Mucosa of stomach (tissue), 1 donor: ENCODE data around the gene SSTR3.
"Not testable (repeated sequence)": the region's sequence is repeated elsewhere in the genome, so short reads cannot be mapped to it uniquely, and the experiment has no call there.

Experiments used
- H3K27me3 ChIP-seq: one replicate; pipeline ENCODE4 v1.7.0; 2013; ENCODE audit warnings: mild to moderate bottlenecking, low read length; ENCODE audit not compliant: control insufficient read depth, insufficient read depth
- H3K36me3 ChIP-seq: one replicate; pipeline ENCODE4 v1.7.0; 2013; ENCODE audit warnings: low read length; ENCODE audit not compliant: control insufficient read depth, insufficient read depth
- H3K4me1 ChIP-seq: one replicate; pipeline ENCODE4 v1.7.0; 2013; ENCODE audit warnings: mild to moderate bottlenecking, low read length; ENCODE audit not compliant: control insufficient read depth, insufficient read depth
- H3K4me3 ChIP-seq: one replicate; pipeline ENCODE4 v1.7.0; 2013; ENCODE audit warnings: low read length
- H3K9ac ChIP-seq: one replicate; pipeline ENCODE4 v1.7.0; 2013; ENCODE audit warnings: mild to moderate bottlenecking, low read length, moderate library complexity
- H3K9me3 ChIP-seq: one replicate; pipeline ENCODE4 v1.7.0; 2013; ENCODE audit warnings: mild to moderate bottlenecking, low read length, moderate library complexity; ENCODE audit not compliant: control insufficient read depth
- donor health status: Pancreatic carcinoma.

The SSTR3 gene

DNA sequence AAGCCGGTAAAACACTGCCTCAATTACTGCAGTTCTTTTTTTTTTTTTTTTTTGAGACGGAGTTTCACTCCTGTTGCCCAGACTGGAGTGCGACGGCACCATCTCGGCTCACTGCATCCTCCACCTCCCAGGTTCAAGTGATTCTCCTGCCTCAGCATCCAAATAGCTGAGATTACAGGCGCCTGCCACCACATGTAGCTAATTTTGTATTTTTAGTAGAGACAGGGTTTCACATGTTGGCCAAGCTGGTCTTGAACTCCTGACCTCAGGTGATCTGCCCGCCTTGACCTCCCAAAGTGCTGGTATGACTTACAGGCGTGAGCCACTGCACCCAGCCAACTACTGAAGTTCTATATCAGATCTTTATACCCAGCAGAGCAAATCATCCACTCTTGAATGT lies 39.6 kb upstream of the SSTR3 start:
- H3K36me3 ChIP-seq, H3K9me3 ChIP-seq, H3K4me1 ChIP-seq, H3K27me3 ChIP-seq, H3K4me3 ChIP-seq, H3K9ac ChIP-seq: not testable (repeated sequence)

DNA sequence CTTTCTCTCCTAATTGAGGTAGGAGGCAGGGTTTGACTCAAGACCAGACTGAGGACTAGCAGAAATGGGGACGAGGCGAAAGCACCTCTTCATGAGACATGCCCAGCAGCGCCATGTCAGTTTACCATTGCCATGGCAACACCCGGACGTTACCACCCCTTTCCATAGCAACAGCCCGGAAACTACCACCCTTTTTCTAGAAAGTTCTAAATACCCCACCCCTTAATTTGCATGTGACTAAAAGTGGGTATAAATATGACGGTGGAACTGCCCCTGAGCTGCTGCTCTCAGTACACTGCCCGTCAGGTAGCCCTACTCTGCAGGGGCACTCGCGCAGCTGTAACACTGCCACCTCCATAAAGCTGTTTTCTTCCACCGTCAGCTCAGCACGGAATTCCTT lies 37.7 kb upstream of the SSTR3 start:
- no peaks in the 10 kb centered on the region for H3K27me3 ChIP-seq
- H3K4me3 ChIP-seq: no peak overlapping the region
- no peaks in the 10 kb centered on the region for H3K9me3 ChIP-seq
- H3K36me3 ChIP-seq: no peaks in the 10 kb centered on the region
- H3K4me1 ChIP-seq: no peaks in the 10 kb centered on the region
- H3K9ac ChIP-seq: no peak overlapping the region

DNA sequence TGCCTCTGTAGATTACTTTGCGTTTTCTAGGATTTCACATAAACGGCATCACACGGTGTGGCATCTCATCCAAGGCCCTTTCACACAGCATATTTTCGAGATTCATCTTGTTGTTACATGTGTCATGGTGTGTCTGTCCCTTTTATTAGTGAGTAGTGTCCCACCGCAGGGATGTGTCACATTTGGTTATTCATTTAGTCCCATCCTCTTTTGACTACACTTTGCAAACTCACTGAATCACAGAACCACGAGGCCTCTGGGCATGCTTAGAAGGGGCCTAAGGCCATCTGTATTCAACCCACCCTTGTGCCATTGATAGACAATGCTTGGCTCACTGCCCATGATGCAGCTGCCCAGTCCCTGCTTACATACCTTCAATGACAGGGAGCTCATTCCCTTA lies 36.0 kb upstream of the SSTR3 start:
- Histone ChIP-seq H3K27me3 (peaks cover 7% of the 10 kb centered on the region), H3K9ac (no peak overlapping the region), H3K9me3 (no peaks in the 10 kb centered on the region), H3K36me3 (no peaks in the 10 kb centered on the region), H3K4me3 (no peak overlapping the region), H3K4me1 (peaks cover 12% of the 10 kb centered on the region)

DNA sequence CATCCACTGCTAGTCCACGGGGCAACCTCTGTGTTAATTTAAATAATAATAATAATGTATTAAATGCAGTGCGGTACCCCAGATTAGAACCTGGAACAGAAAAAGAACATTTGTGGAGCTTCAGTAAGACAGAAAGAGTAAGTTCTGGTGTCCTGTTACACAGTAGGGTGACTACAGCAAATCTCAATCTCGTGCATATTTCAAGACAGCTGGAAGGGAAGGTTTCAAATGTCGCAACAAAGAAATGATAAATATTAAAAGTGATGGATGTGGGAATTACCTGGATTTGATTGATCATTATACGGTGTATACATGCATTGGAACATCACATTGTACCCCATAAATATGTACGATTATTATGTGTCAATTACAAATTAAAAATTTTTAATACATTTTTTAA lies 33.5 kb upstream of the SSTR3 start:
- peaks cover 7% of the 10 kb centered on the region for H3K27me3 ChIP-seq
- no peak overlapping the region for H3K9ac ChIP-seq
- no peak overlapping the region for H3K4me3 ChIP-seq
- no peaks in the 10 kb centered on the region for H3K36me3 ChIP-seq
- no peaks in the 10 kb centered on the region for H3K9me3 ChIP-seq
- H3K4me1 ChIP-seq: peaks cover 23% of the 10 kb centered on the region

DNA sequence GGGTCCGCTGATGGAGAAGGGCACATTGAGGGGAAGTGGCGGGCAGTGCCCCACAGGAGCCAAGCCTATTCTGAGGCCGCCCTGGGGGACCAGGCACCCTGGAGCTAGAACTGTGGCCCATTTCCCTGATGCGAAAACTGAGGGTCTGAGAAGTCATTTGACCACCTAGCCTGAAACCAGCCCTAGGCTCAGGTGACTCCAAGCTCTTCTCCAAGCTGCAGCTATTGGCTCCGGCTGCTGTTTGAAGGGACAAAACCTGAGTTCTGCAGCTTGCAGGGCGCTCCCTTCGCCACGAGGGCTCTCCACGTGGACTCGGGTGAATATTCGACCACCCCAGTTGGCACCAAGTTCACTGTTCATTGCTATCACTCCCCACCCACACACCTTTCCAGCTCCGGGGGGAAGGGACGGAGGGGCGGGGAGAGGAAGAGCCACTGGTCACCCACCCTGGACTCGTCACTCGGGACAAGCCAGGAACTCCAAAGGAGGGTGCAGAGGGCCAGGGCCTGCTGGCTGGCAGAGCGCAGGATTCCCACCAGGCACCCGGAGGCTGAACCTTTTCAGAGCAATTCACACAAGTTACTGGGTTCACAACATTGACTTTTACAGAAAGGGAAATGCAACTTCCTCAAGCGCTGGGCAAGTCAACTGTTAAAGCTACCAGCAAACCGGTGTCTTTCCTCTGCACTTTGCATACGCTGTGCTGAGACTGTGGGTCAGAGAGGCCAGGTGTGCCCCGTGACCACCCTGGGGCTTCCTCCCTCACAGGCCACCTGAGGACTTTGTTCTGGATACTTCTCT lies 32.8 kb upstream of the SSTR3 start:
- H3K4me3 ChIP-seq: no peak overlapping the region
- peaks cover 23% of the 10 kb centered on the region for H3K4me1 ChIP-seq
- no peaks in the 10 kb centered on the region for H3K36me3 ChIP-seq
- peaks cover 7% of the 10 kb centered on the region for H3K27me3 ChIP-seq
- no peak overlapping the region for H3K9ac ChIP-seq
- no peaks in the 10 kb centered on the region for H3K9me3 ChIP-seq

GRCh38 chr22:37244114-37244921 lies 32.0 kb upstream of the SSTR3 start, which contains the start of gene RAC2:
RAC2 (minus strand) TSS chr22:37244269; CDS start chr22:37244148, 121 bp downstream.
- peak within 1 kb of the TSS; percentile 36 for H3K4me3 ChIP-seq
- no peaks in the 10 kb centered on the region for H3K9me3 ChIP-seq
- H3K9ac ChIP-seq: peak within 1 kb of the TSS; percentile 55
- peaks cover 7% of the 10 kb centered on the region for H3K27me3 ChIP-seq
- no peaks in the 10 kb centered on the region for H3K36me3 ChIP-seq
- peaks cover 23% of the 10 kb centered on the region for H3K4me1 ChIP-seq

GRCh38 chr22:37243402-37244113 lies 31.3 kb upstream of the SSTR3 start:
- no peaks in the 10 kb centered on the region for H3K9me3 ChIP-seq
- H3K36me3 ChIP-seq: no peaks in the 10 kb centered on the region
- peak overlapping the region; percentile 55 for H3K9ac ChIP-seq
- peaks cover 23% of the 10 kb centered on the region for H3K4me1 ChIP-seq
- H3K27me3 ChIP-seq: peaks cover 7% of the 10 kb centered on the region
- peak overlapping the region; percentile 36 for H3K4me3 ChIP-seq

DNA sequence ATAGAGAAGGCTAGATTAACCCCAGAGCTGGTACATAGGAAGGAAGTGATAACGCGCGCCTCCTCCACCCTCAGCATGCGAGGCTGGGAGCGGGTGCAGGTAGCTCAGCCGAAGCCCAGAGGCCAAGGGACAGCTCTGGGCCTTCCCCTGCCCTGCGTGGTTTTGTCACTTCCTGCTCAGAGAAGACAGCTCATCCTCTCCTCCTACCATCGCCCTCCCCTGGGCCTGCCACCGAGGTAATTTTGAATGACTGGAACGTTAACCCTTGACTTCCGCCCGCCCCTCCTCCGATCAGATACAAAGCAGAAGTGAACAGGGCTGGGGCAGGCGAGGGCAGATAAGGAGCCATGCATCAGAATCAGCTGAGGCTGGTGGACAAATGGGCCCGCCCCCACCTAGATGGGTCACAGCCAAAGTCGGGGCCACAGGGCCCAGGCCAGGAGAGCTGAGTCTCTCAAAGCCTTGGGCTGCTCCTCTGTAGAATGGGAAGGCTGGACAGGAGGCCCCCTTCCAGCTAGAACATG lies 30.2 kb upstream of the SSTR3 start:
- Histone ChIP-seq H3K36me3 (no peaks in the 10 kb centered on the region), H3K27me3 (peaks cover 7% of the 10 kb centered on the region), H3K4me3 (no peak overlapping the region), H3K4me1 (peaks cover 23% of the 10 kb centered on the region), H3K9me3 (no peaks in the 10 kb centered on the region), H3K9ac (no peak overlapping the region)

DNA sequence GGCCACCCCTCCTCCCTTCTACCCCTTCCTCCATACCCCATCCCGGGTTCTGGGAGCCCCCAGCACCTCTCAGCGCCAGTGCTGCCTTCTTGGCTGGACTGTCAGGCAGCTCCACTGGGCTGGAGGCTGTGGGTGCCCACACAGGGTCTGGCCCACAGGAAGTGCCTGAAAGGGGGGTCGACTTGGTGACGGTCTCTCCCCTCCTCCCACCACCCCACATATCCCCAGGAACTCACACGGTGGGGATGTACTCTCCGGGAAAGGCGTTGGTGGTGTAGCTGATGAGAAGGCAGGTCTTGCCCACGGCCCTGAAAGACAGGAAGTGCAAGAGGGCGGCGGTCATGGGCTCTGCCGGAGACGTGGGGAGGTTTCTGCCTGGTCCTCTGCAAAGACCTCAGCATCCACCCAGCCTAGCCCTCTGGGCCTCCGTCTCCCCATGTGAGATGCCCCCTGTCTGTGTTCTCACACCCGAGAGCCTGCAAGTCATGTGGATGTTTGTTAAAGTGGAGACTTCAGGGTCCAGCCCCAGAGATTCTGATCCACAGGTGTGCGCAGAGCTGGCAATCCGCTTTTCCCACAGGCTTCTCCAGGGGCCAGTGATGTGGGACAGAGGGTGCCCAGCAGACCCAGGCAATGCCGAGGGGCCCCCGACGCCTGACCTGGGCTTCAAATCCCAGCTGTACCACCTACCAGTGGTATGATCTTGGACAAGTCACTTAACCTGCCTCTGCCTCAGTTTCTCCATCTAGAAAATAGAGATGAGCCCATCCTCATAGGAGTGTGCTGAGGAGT lies 29.3 kb upstream of the SSTR3 start:
- H3K9me3 ChIP-seq: no peaks in the 10 kb centered on the region
- H3K27me3 ChIP-seq: peaks cover 7% of the 10 kb centered on the region
- no peak overlapping the region for H3K9ac ChIP-seq
- no peaks in the 10 kb centered on the region for H3K36me3 ChIP-seq
- no peak overlapping the region for H3K4me3 ChIP-seq
- H3K4me1 ChIP-seq: peaks cover 23% of the 10 kb centered on the region

GRCh38 chr22:37240941-37241320 lies 28.7 kb upstream of the SSTR3 start:
- peaks cover 23% of the 10 kb centered on the region for H3K4me1 ChIP-seq
- H3K9ac ChIP-seq: no peak overlapping the region
- H3K36me3 ChIP-seq: no peaks in the 10 kb centered on the region
- no peaks in the 10 kb centered on the region for H3K9me3 ChIP-seq
- no peak overlapping the region for H3K4me3 ChIP-seq
- H3K27me3 ChIP-seq: peaks cover 11% of the 10 kb centered on the region

GRCh38 chr22:37240240-37240940 lies 28.1 kb upstream of the SSTR3 start:
- Histone ChIP-seq H3K9me3 (no peaks in the 10 kb centered on the region), H3K36me3 (no peaks in the 10 kb centered on the region), H3K4me3 (no peak overlapping the region), H3K27me3 (peaks cover 11% of the 10 kb centered on the region), H3K4me1 (peaks cover 23% of the 10 kb centered on the region), H3K9ac (no peak overlapping the region)
